ENCODE measurements around the gene MICA.

The MICA gene

GRCh38 chr6:31357886-31358285 lies 45.5 kb upstream of the MICA start:
- ChIA-PET POLR2A (interaction anchor here (0.5 to 1.2 kb wide), 2 partner anchors 199 to 226 kb away, joined by 3 to 4 read pairs; partner anchors contain the start of gene TCF19), CTCF (interaction anchor here (0.5 to 0.9 kb wide), 6 partner anchors 9 to 265 kb away, joined by 3 to 4 read pairs (median 3); no protein-coding TSS in a partner anchor)
- peak; percentile 34; the same call in 1 of the 2 replicates for TF ChIP-seq ZBTB44 (tag by site-specific recombination; IDR thresholded peaks at IDR 0.05)
- 0 out of 2 replicates have a peak, but pooled peaks have one; percentile 2 for TF ChIP-seq ZNF654 (tag by site-specific recombination; IDR thresholded peaks at IDR 0.05; ENCODE audit: low read depth)
- TF ChIP-seq ZNF23 (tag by site-specific recombination; IDR thresholded peaks at IDR 0.05; ENCODE audit: borderline replicate concordance), result no peak
- Histone ChIP-seq H3K4me3 (ENCODE audit: low read depth, low read length) (no peak overlapping the region), H3K36me3 (ENCODE audit: control insufficient read depth in 2 of 2, insufficient read depth in 1 of 2, low read length in 2 of 2) (peaks cover 0 to 22% of the 10 kb centered on the region in 2 experiments; a peak in 1 of 3 replicates), H3K27ac (ENCODE audit: extremely low read depth, low read depth, low read length) (no peak overlapping the region), H3K4me1 (ENCODE audit: control insufficient read depth, insufficient read depth, low read length) (no peaks in the 10 kb centered on the region), H3K9me3 (ENCODE audit: control insufficient read depth, insufficient read depth, low read depth, low read length) (no peaks in the 10 kb centered on the region)

GRCh38 chr6:31358302-31358701 lies 45.1 kb upstream of the MICA start:
- ChIA-PET POLR2A (interaction anchor here (0.5 to 1.2 kb wide), 2 partner anchors 200 to 299 kb away, joined by 3 to 4 read pairs; partner anchors contain the start of gene TCF19), CTCF (interaction anchor here (1.2 kb wide), 1 partner anchor 9 kb away, joined by 4 read pairs; no protein-coding TSS in a partner anchor)
- TF ChIP-seq GLI2 (tag by site-specific recombination; IDR thresholded peaks at IDR 0.05; ENCODE audit: borderline replicate concordance, low read depth) (no peak), ZNF660 (tag by site-specific recombination; IDR thresholded peaks at IDR 0.05) (no peak), ZSCAN18 (tag by site-specific recombination; IDR thresholded peaks at IDR 0.05) (no peak), KLF7 (tag by site-specific recombination; IDR thresholded peaks at IDR 0.05; ENCODE audit: borderline replicate concordance) (no peak), ZNF18 (tag by site-specific recombination; IDR thresholded peaks at IDR 0.05) (no peak), ZNF513 (tag by site-specific recombination; IDR thresholded peaks at IDR 0.05) (no peak), ZNF510 (tag by site-specific recombination; IDR thresholded peaks at IDR 0.05; ENCODE audit: insufficient replicate concordance) (no peak), ZNF596 (tag by site-specific recombination; IDR thresholded peaks at IDR 0.05) (no peak), INSM2 (tag by site-specific recombination; IDR thresholded peaks at IDR 0.05) (no peak), ZBTB8A (tag by site-specific recombination; IDR thresholded peaks at IDR 0.05) (no peak), HIC1 (tag by site-specific recombination; IDR thresholded peaks at IDR 0.05) (no peak), ZNF114 (tag by site-specific recombination; IDR thresholded peaks at IDR 0.05) (no peak), IKZF3 (tag by site-specific recombination; IDR thresholded peaks at IDR 0.05) (no peak), KLF16 (tag by site-specific recombination; IDR thresholded peaks at IDR 0.05) (no peak), ZNF658 (tag by site-specific recombination; IDR thresholded peaks at IDR 0.05) (no peak), ZNF223 (tag by site-specific recombination; IDR thresholded peaks at IDR 0.05) (no peak), ZNF19 (tag by site-specific recombination; IDR thresholded peaks at IDR 0.05; ENCODE audit: low read depth) (no peak)

More at GRCh38 chr6:31358302-31358701, 45.1 kb upstream of the MICA start:
- H3K4me1 ChIP-seq (ENCODE audit: control insufficient read depth, insufficient read depth, low read length), result no peaks in the 10 kb centered on the region
- H3K36me3 ChIP-seq (ENCODE audit: control insufficient read depth in 2 of 2, insufficient read depth in 1 of 2, low read length in 2 of 2), result peaks cover 0 to 22% of the 10 kb centered on the region in 2 experiments; a peak in 1 of 3 replicates
- H3K27ac ChIP-seq (ENCODE audit: extremely low read depth, low read depth, low read length), result no peak overlapping the region
- H3K9me3 ChIP-seq (ENCODE audit: control insufficient read depth, insufficient read depth, low read depth, low read length), result no peaks in the 10 kb centered on the region
- no peak overlapping the region for H3K4me3 ChIP-seq (ENCODE audit: low read depth, low read length)
